Measurements from ENCODE around the gene WDR91. TPM values are rescaled to one million over a fixed set of nuclear protein-coding genes. Genes with fewer than 3 reads are reported as not detected.
A peak's percentile ranks its signal among the peaks of the same experiment; 100 is the strongest.

The WDR91 gene
- total and polyA plus RNA-seq, 4 donors, result 12.6 to 41.4 (median 27.2) TPM

GRCh38 chr7:135207406-135208101, 3.8 kb downstream of the WDR91 start:
- intact Hi-C loops (cut with DNase I), result no loop called here
- no peaks in the 10 kb centered on the region for H3K9me3 ChIP-seq (ENCODE audit: control insufficient read depth, low read length)
- no peak overlapping the region for H3K27ac ChIP-seq (ENCODE audit: low read depth in 1 of 2, low read length in 2 of 2)
- H3K36me3 ChIP-seq (ENCODE audit: control insufficient read depth in 1 of 2, insufficient read depth in 2 of 2, low read length in 1 of 2), result peaks cover 0 to 4% of the 10 kb centered on the region in 2 donors
- peaks cover 0 to 4% of the 10 kb centered on the region in 2 donors for H3K4me1 ChIP-seq (ENCODE audit: control insufficient read depth in 1 of 2, insufficient read depth in 2 of 2, low read length in 2 of 2)
- 85 to 90% methylated on average over 8 of the region's 8 CpGs for WGBS, 2 donors
- no peak overlapping the region for H3K4me3 ChIP-seq (ENCODE audit: low read length in 2 of 2)
- ATAC-seq (ENCODE audit: low FRiP score), result no peak
- H3K27me3 ChIP-seq (ENCODE audit: control insufficient read depth in 1 of 2, insufficient read depth in 2 of 2, low read length in 1 of 2), result no peaks in the 10 kb centered on the region
- no peak for DNase-seq

DNA sequence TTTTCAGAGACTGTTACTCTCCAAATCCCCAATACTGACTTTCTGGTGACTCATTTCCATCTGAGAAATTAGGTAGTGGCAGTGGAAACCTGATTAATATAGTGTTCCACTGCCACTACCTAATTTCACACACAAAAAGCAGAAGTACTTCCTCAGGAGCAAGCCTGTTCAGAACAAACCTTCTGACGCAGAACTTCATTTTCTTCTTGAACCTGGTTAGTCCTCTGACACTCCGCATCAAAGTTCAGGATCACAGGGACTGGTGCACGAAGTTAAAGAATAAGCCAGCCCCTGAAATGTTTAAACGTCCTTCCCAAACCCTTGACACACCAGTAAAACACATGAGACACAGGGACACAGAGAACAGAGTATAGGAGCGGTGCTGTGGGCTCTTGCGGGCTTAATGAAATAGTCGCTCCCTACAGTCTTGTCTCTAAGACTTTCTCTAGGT, 4.4 kb downstream of the WDR91 start:
- Histone ChIP-seq H3K4me1 (ENCODE audit: control insufficient read depth in 1 of 2, insufficient read depth in 2 of 2, low read length in 2 of 2) (peaks cover 0 to 4% of the 10 kb centered on the region in 2 donors), H3K27ac (ENCODE audit: low read depth in 1 of 2, low read length in 2 of 2) (no peak overlapping the region), H3K36me3 (ENCODE audit: control insufficient read depth in 1 of 2, insufficient read depth in 2 of 2, low read length in 1 of 2) (peaks cover 0 to 4% of the 10 kb centered on the region in 2 donors), H3K4me3 (ENCODE audit: low read length in 2 of 2) (no peak overlapping the region), H3K9me3 (ENCODE audit: control insufficient read depth, low read length) (no peaks in the 10 kb centered on the region), H3K27me3 (ENCODE audit: control insufficient read depth in 1 of 2, insufficient read depth in 2 of 2, low read length in 1 of 2) (no peaks in the 10 kb centered on the region)
- DNase-seq (no peak), ATAC-seq (ENCODE audit: low FRiP score) (no peak)
- WGBS, 2 donors, result 92% methylated on average over 7 of the region's 7 CpGs
- intact Hi-C loops (cut with DNase I), result no loop called here

DNA sequence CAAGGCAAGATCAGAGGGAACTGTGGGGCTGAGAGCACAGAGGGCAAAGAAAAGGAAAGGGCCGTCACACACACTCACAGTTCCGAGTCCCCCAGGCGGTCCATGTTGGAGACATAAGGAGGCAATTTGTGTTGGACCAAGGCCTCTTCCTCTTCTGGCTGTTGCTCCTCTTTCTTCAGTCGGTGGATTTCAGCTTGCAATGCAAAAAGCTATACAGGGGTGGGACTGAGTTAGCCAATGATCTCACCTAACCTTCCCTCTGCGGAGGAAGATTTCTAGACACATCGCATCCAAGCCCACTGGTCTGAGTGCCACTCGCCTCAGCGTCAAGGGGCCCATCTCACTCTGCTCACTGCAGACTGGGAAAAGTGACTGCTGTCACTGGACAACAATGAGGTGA, 5.5 kb downstream of the WDR91 start:
- Histone ChIP-seq H3K4me1 (ENCODE audit: control insufficient read depth in 1 of 2, insufficient read depth in 2 of 2, low read length in 2 of 2) (peaks cover 0 to 4% of the 10 kb centered on the region in 2 donors), H3K4me3 (ENCODE audit: low read length in 2 of 2) (no peak overlapping the region), H3K27ac (ENCODE audit: low read depth in 1 of 2, low read length in 2 of 2) (no peak overlapping the region), H3K36me3 (ENCODE audit: control insufficient read depth in 1 of 2, insufficient read depth in 2 of 2, low read length in 1 of 2) (peaks cover 0 to 4% of the 10 kb centered on the region in 2 donors), H3K27me3 (ENCODE audit: control insufficient read depth in 1 of 2, insufficient read depth in 2 of 2, low read length in 1 of 2) (no peaks in the 10 kb centered on the region), H3K9me3 (ENCODE audit: control insufficient read depth, low read length) (no peaks in the 10 kb centered on the region)
- intact Hi-C loops (cut with DNase I), result no loop called here
- DNase-seq (no peak), ATAC-seq (ENCODE audit: low FRiP score) (no peak)
- 95 to 98% methylated on average over 8 of the region's 8 CpGs for WGBS, 2 donors

GRCh38 chr7:135204876-135205275, 6.5 kb downstream of the WDR91 start:
- DNase-seq (no peak), ATAC-seq (ENCODE audit: low FRiP score) (no peak)
- no peaks in the 10 kb centered on the region for H3K9me3 ChIP-seq (ENCODE audit: control insufficient read depth, low read length)
- peaks cover 0 to 4% of the 10 kb centered on the region in 2 donors for H3K4me1 ChIP-seq (ENCODE audit: control insufficient read depth in 1 of 2, insufficient read depth in 2 of 2, low read length in 2 of 2)
- peak overlapping the region in 1 of 2 donors; percentile 65 for H3K27ac ChIP-seq (ENCODE audit: low read depth in 1 of 2, low read length in 2 of 2)
- no peaks in the 10 kb centered on the region for H3K27me3 ChIP-seq (ENCODE audit: control insufficient read depth in 1 of 2, insufficient read depth in 2 of 2, low read length in 1 of 2)
- H3K4me3 ChIP-seq (ENCODE audit: low read length in 2 of 2), result no peak overlapping the region
- intact Hi-C loops (cut with DNase I), result no loop called here
- WGBS, 2 donors, result 54 to 69% methylated on average over 5 of the region's 5 CpGs
- peaks cover 0 to 6% of the 10 kb centered on the region in 2 donors for H3K36me3 ChIP-seq (ENCODE audit: control insufficient read depth in 1 of 2, insufficient read depth in 2 of 2, low read length in 1 of 2)

DNA sequence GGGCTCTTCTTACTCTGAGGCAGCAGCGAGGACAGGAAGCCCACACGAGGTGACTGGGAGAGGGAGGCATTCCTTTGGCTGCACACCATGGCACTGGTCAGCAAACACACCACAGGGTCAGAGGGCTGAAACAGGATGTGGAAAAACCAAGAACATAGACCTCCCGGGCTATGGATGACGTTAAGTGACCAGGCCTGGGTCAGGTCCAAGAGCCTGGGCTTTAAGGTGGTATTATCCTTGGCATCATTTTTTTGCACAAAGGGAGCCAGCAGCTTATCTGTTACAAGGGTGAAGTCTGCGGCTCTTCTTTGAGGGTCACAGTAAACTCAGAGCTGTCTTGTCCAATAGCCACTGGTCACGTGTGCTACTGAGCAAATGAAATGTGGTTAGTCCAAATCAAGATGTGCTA, 7.0 kb downstream of the WDR91 start:
- DNase-seq (peak in 1 of 2 donors; percentile 67), ATAC-seq (ENCODE audit: low FRiP score) (peak; percentile 46)
- WGBS, 2 donors, result 40 to 56% methylated on average over 6 of the region's 6 CpGs
- Histone ChIP-seq H3K4me1 (ENCODE audit: control insufficient read depth in 1 of 2, insufficient read depth in 2 of 2, low read length in 2 of 2) (peaks cover 0 to 4% of the 10 kb centered on the region in 2 donors), H3K9me3 (ENCODE audit: control insufficient read depth, low read length) (no peaks in the 10 kb centered on the region), H3K4me3 (ENCODE audit: low read length in 2 of 2) (no peak overlapping the region), H3K27me3 (ENCODE audit: control insufficient read depth in 1 of 2, insufficient read depth in 2 of 2, low read length in 1 of 2) (no peaks in the 10 kb centered on the region), H3K36me3 (ENCODE audit: control insufficient read depth in 1 of 2, insufficient read depth in 2 of 2, low read length in 1 of 2) (peaks cover 0 to 6% of the 10 kb centered on the region in 2 donors), H3K27ac (ENCODE audit: low read depth in 1 of 2, low read length in 2 of 2) (peak overlapping the region in 1 of 2 donors; percentile 63)
- intact Hi-C loops (cut with DNase I), result no loop called here

DNA sequence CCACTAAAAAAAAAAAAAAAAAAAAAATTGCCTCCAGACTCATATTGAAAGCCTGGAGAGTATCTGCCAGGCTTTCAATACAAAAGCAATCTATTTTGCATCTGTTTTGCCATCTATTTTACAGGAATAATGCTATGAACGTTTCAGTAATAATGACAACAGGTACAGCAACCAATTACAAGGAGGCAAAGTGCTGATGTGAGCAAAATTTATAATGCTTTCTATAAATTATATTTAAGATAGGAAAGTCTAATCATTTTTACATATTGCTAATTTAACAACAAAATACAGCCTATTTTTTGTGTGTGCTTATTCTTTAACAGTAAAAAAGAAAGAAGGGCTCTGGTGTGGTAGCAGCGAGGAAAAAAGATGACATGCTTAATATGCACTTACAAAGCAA, 10.0 kb downstream of the WDR91 start:
- intact Hi-C loops (cut with DNase I), result no loop called here
- no peaks in the 10 kb centered on the region for H3K27me3 ChIP-seq (ENCODE audit: control insufficient read depth in 1 of 2, insufficient read depth in 2 of 2, low read length in 1 of 2)
- DNase-seq (no peak), ATAC-seq (ENCODE audit: low FRiP score) (no peak)
- H3K4me1 ChIP-seq (ENCODE audit: control insufficient read depth in 1 of 2, insufficient read depth in 2 of 2, low read length in 2 of 2), result peaks cover 0 to 4% of the 10 kb centered on the region in 2 donors
- WGBS, 2 donors, result 83 to 84% methylated on average over 2 of the region's 2 CpGs
- no peak overlapping the region for H3K4me3 ChIP-seq (ENCODE audit: low read length in 2 of 2)
- H3K27ac ChIP-seq (ENCODE audit: low read depth in 1 of 2, low read length in 2 of 2), result no peak overlapping the region
- H3K36me3 ChIP-seq (ENCODE audit: control insufficient read depth in 1 of 2, insufficient read depth in 2 of 2, low read length in 1 of 2), result peaks cover 0 to 10% of the 10 kb centered on the region in 2 donors
- no peaks in the 10 kb centered on the region for H3K9me3 ChIP-seq (ENCODE audit: control insufficient read depth, low read length)

GRCh38 chr7:135200821-135201331, 10.4 kb downstream of the WDR91 start:
- DNase-seq, result no peak
- peaks cover 0 to 4% of the 10 kb centered on the region in 2 donors for H3K4me1 ChIP-seq (ENCODE audit: control insufficient read depth in 1 of 2, insufficient read depth in 2 of 2, low read length in 2 of 2)
- intact Hi-C loops (cut with DNase I), result no loop called here
- no peak for ATAC-seq (ENCODE audit: low FRiP score)
- H3K36me3 ChIP-seq (ENCODE audit: control insufficient read depth in 1 of 2, insufficient read depth in 2 of 2, low read length in 1 of 2), result peaks cover 0 to 11% of the 10 kb centered on the region in 2 donors
- 76 to 84% methylated on average over 3 of the region's 3 CpGs for WGBS, 2 donors
- no peaks in the 10 kb centered on the region for H3K9me3 ChIP-seq (ENCODE audit: control insufficient read depth, low read length)
- H3K27me3 ChIP-seq (ENCODE audit: control insufficient read depth in 1 of 2, insufficient read depth in 2 of 2, low read length in 1 of 2), result no peaks in the 10 kb centered on the region
- H3K27ac ChIP-seq (ENCODE audit: low read depth in 1 of 2, low read length in 2 of 2), result no peak overlapping the region
- H3K4me3 ChIP-seq (ENCODE audit: low read length in 2 of 2), result no peak overlapping the region

- WGBS, 2 donors, result 88 to 89% methylated on average over 4 of the region's 4 CpGs
- Histone ChIP-seq H3K27ac (ENCODE audit: low read depth in 1 of 2, low read length in 2 of 2) (no peak overlapping the region), H3K36me3 (ENCODE audit: control insufficient read depth in 1 of 2, insufficient read depth in 2 of 2, low read length in 1 of 2) (peaks cover 0 to 10% of the 10 kb centered on the region in 2 donors), H3K4me3 (ENCODE audit: low read length in 2 of 2) (no peak overlapping the region), H3K27me3 (ENCODE audit: control insufficient read depth in 1 of 2, insufficient read depth in 2 of 2, low read length in 1 of 2) (no peaks in the 10 kb centered on the region), H3K9me3 (ENCODE audit: control insufficient read depth, low read length) (no peaks in the 10 kb centered on the region), H3K4me1 (ENCODE audit: control insufficient read depth in 1 of 2, insufficient read depth in 2 of 2, low read length in 2 of 2) (no peaks in the 10 kb centered on the region)
- DNase-seq (no peak), ATAC-seq (ENCODE audit: low FRiP score) (no peak)
- intact Hi-C loops (cut with DNase I), result no loop called here
Observed at GRCh38 chr7:135199439-135199838, 11.9 kb downstream of the WDR91 start.
